ENCODE measurements around the gene UBA6. TPM values are rescaled to one million over a fixed set of nuclear protein-coding genes. Genes with fewer than 3 reads are reported as not detected.
A peak's percentile ranks its signal among the peaks of the same experiment; 100 is the strongest.

The UBA6 gene
- total and polyA plus RNA-seq, 2 experiments from 2014 or later, result 19.8 to 75.2 TPM

DNA sequence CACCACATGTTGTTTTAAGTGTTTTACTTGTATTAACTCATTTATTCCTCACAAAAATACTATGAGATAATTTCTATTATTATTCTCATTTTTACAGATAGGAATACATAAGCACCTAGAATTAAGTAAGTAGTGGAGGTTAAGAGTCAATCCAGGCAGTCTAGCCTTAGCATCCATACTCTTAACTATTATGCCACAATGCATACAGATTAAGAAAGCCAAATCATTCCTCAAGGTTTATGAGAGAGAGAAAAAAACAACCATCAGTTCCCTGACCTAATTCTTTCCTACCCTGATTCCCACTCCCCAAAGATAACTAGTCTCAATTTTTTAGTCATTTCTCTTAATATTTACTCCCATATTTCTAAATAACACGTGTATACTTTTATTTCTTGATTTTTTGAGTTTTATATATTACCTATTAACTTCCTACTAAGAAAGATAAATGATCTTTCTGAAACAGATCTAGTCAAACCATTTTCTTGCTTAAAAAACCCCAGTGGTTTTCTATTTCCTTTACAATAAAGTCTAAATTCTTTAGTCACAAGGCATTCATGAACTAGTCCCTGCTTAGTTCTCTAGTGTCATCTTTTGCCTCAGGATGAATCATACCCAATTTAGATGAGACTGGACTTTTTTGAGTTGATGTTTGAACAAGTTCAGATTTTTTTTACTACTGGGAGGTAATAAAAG lies 16.0 kb downstream of the UBA6 start:
- H3K27ac ChIP-seq, result no peak overlapping the region
- no peaks in the 10 kb centered on the region for H3K9me3 ChIP-seq (ENCODE audit: low read depth)
- peaks cover 15% of the 10 kb centered on the region for H3K36me3 ChIP-seq
- DNase-seq (ENCODE audit: low read depth in 1 of 2, low spot score in 1 of 2), result peak in 1 of 2 donors; percentile 12
- no peaks in the 10 kb centered on the region for H3K4me1 ChIP-seq (ENCODE audit: low read depth)
- no peak for TF ChIP-seq CTCF (IDR thresholded peaks at IDR 0.05; ENCODE audit: low read depth, low read length)
- no peaks in the 10 kb centered on the region for H3K27me3 ChIP-seq
- no peak overlapping the region for H3K4me3 ChIP-seq

DNA sequence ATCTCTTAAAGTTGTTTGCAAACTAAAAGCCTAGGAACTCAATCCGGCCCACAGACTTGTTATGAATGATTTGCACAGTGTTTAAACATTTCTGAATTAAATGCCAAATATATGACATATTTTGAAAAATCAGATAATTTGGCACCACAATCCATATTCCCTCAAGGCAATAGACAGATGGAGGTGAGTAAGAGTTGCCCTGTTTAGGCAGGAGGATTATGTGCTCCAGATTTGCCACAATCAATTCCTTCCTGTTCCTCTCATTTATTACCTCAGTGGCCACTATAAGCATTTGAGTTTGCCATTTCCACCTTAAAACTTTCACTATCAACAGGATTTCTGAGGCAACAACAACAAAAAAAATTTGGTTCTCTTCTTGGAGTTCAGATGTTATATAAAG lies 18.7 kb downstream of the UBA6 start:
- no peak overlapping the region for H3K4me3 ChIP-seq
- TF ChIP-seq CTCF (IDR thresholded peaks at IDR 0.05; ENCODE audit: low read depth, low read length), result no peak
- H3K9me3 ChIP-seq (ENCODE audit: low read depth), result no peaks in the 10 kb centered on the region
- peaks cover 26% of the 10 kb centered on the region for H3K36me3 ChIP-seq
- DNase-seq (ENCODE audit: low read depth in 1 of 2, low spot score in 1 of 2), result no peak
- no peaks in the 10 kb centered on the region for H3K4me1 ChIP-seq (ENCODE audit: low read depth)
- no peak overlapping the region for H3K27ac ChIP-seq
- H3K27me3 ChIP-seq, result no peaks in the 10 kb centered on the region

DNA sequence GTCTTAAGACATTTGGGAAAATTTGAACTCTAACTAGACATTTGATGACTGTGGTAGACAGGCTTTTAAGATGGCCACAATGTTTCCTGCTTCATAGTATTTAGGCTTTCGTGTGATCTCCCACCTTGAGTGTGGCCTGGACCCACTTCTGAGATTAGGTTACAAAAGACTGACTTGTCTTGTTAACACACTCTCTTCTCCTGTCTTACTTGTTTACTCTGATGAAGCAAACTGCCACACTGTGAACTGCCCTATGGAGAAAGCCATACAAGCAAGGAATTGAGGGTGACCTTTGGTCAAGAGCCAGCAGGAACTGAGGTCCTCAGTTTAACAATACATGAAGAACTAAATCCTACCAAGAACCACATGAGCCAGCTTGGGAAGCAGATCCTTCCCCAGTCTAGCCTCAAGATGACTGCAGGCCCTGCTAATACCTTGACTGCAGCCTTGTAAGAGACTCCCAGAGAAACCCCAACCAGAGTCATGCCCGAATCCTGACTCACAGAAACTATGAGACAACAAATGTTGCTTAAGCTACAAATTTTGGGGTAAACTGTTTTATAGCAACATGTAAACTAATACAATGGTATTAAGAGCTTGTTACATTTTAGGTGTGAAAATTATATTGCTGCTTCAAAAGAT lies 20.3 kb downstream of the UBA6 start:
- no peaks in the 10 kb centered on the region for H3K9me3 ChIP-seq (ENCODE audit: low read depth)
- H3K27me3 ChIP-seq, result no peaks in the 10 kb centered on the region
- H3K4me3 ChIP-seq, result no peak overlapping the region
- H3K36me3 ChIP-seq, result peaks cover 37% of the 10 kb centered on the region
- no peak for TF ChIP-seq CTCF (IDR thresholded peaks at IDR 0.05; ENCODE audit: low read depth, low read length)
- H3K27ac ChIP-seq, result no peak overlapping the region
- no peaks in the 10 kb centered on the region for H3K4me1 ChIP-seq (ENCODE audit: low read depth)
- peak in 1 of 2 donors; percentile 33 for DNase-seq (ENCODE audit: low read depth in 1 of 2, low spot score in 1 of 2)

GRCh38 chr4:67678612-67679011 lies 22.3 kb downstream of the UBA6 start:
- H3K36me3 ChIP-seq, result peaks cover 54% of the 10 kb centered on the region
- no peak for DNase-seq (ENCODE audit: low read depth in 1 of 2, low spot score in 1 of 2)
- no peak overlapping the region for H3K4me3 ChIP-seq
- no peak overlapping the region for H3K27ac ChIP-seq
- H3K27me3 ChIP-seq, result no peaks in the 10 kb centered on the region
- no peaks in the 10 kb centered on the region for H3K4me1 ChIP-seq (ENCODE audit: low read depth)
- H3K9me3 ChIP-seq (ENCODE audit: low read depth), result no peaks in the 10 kb centered on the region
- TF ChIP-seq CTCF (IDR thresholded peaks at IDR 0.05; ENCODE audit: low read depth, low read length), result no peak

GRCh38 chr4:67674098-67674497 lies 26.9 kb downstream of the UBA6 start:
- TF ChIP-seq CTCF (IDR thresholded peaks at IDR 0.05; ENCODE audit: low read depth, low read length), result no peak
- no peaks in the 10 kb centered on the region for H3K4me1 ChIP-seq (ENCODE audit: low read depth)
- DNase-seq (ENCODE audit: low read depth in 1 of 2, low spot score in 1 of 2), result no peak
- peaks cover 66% of the 10 kb centered on the region for H3K36me3 ChIP-seq
- no peak overlapping the region for H3K4me3 ChIP-seq
- no peaks in the 10 kb centered on the region for H3K9me3 ChIP-seq (ENCODE audit: low read depth)
- no peak overlapping the region for H3K27ac ChIP-seq
- no peaks in the 10 kb centered on the region for H3K27me3 ChIP-seq

All from cardiac muscle cell (in vitro differentiated cells and primary cell).